GM12892 (cell line): ENCODE measurements around the gene SGPL1.

Experiments
- POLR2A ChIP-seq: IDR thresholded peaks from 2 replicates; pipeline ENCODE4 v1.6.1; 2011; ENCODE audit warnings: low read depth, low read length, control low read depth
- POLR2AphosphoS5 ChIP-seq: IDR thresholded peaks from 2 replicates; pipeline ENCODE4 v1.6.1; 2011; ENCODE audit warnings: low read depth, low read length, control low read depth

- TF ChIP-seq POLR2A (no peak), POLR2AphosphoS5 (no peak)
Observed at GRCh38 chr10:70785190-70785589, 30.6 kb upstream of the SGPL1 start, which contains the start of gene TBATA.
